Skeletal muscle cell (primary cell): ENCODE results near the gene NPHS1.

Experiments
- DNase-seq: peaks from one replicate; pipeline ENCODE4 v3.0.0-alpha.2; 2010; ENCODE audit warnings: low read depth
- H3K4me3 ChIP-seq: 2 replicates; pipeline ENCODE4 v1.5.1; 2011; ENCODE audit warnings: low read depth, mild to moderate bottlenecking, control low read depth, low read length, moderate library complexity

Gene NPHS1

DNA sequence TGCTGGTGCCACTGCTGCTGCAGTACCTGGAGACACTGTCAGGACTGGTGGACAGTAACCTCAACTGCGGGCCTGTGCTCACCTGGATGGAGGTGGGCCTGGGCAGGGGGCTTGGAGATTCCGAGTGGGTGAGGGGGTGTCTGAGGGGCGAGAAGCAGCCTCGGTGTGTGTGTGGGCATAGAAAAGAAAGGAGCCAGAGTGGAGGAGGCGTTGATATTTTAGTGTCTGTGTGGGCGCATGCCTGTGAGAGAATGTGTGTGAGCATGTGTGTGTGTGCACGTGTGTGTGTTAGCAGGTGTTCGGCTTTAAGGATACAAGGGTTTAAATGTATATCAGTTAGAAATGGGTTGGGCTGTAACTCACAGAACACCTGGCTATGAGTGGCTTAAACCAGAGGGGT, 73.3 kb downstream of the NPHS1 start:
- DNase-seq, result no peak

DNA sequence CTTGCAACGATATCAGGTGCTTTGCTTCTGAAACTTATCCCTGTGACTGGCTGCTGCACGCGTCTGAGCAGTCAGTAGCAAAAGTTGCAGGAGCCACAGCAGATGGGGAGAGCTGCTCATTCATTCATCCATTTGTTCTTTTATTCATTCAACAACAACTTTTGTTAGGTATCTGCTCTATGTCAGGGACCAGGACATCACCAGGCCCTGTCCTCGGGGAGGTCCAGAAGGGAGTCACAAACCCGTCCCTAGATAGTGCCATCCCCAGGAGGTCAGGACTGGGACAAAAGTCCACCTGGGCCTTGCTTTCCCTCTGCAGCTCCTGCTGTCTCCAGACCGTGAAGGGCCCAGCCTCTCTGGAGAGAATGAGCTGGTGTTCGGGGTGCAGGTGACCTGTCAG, 74.3 kb downstream of the NPHS1 start:
- no peak overlapping the region for H3K4me3 ChIP-seq
- DNase-seq, result no peak

More for the DNA sequence above, 73.3 kb downstream of the NPHS1 start:
- H3K4me3 ChIP-seq, result no peak overlapping the region

DNA sequence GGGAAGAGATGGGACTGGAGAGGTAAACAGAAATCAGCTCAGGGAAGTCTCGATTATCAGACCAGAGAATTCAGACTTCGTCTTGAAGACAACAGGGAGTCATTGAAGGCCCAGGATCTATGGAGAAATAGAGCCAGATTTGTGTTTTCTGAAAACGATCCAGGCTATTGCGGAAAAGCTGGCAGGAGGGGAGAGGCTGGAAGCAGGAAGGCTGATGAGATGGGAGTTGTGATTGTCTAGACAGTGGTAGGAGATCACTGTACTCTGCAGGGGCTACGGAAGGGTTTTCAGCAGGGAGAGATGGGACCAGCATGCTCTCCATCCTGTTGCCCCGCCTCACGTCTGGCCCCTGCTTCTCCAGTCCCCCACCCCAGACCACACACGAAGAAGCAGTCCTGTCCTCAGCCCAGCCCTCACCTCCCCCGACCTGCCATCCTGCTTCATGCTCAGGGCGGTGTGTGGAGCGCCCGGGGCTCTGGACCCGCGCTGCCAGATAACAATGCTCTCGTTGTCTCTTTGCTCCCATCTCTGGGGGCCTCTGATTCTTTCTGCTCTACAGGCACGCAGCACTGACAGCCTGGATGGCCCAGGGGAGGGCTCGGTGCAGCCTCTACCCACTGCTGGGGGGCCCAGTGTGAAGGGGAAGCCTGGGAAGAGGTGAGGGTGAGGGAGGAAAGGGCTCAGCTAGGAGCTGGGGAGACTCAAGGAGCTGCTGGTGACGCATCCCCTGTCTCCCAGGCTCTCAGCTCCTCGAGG, 75.0 kb downstream of the NPHS1 start:
- no peak overlapping the region for H3K4me3 ChIP-seq
- DNase-seq, result no peak

DNA sequence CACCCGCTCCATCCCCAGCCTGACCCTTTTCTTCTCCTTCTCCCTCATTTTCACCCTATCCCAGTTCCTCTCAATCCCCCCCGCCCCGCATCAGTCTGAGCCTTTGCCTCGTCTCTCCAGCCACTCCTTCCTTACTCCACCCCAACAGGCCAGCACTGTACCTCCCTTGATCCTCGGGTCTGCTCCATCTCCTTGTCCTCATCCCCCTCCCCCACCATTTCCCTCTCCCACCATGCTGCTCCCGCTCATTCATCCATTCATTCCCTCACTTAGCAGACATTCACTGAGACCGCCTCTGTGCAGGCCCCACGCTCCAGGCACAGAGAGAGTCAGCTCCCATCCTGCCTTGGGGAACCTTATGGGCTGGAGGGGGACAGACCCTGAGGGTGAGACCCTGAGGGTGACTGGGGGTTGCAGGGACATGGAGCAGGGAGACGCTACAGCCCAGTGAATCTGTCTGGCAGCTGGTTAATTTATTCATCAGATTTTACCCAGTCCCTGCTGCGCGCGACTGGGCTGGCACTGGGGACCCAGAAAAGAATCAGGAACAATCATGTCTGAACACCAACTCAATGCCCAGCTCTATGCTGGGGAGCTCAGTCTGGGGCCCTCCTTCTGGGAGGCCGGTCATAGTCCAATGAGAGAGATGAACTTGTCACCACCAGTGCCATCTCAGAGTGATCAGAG, 76.1 kb downstream of the NPHS1 start:
- peak overlapping the region; percentile 69 for H3K4me3 ChIP-seq
- no peak for DNase-seq
